ENCODE measurements around the gene TSC2. TPM values are rescaled to one million over a fixed set of nuclear protein-coding genes. Genes with fewer than 3 reads are reported as not detected.

TSC2 gene
- total and polyA plus RNA-seq, 10 donors: 20.7 to 185 (median 93.8) TPM

GRCh38 chr16:2040787-2041522, 6.8 kb upstream of the TSC2 start:
- Histone ChIP-seq H3K4me3 (no peak overlapping the region), H3K36me3 (peaks cover 0 to 44% (median 4%) of the 10 kb centered on the region in 6 donors), H3K4me1 (peaks cover 49 to 100% (median 80%) of the 10 kb centered on the region in 6 donors), H3K27me3 (replicated peaks in 1 of 7) (peaks cover 0 to 1% (median 0%) of the 10 kb centered on the region in 7 donors), H3K27ac (peak overlapping the region in 5 of 8 donors; percentile 75 to 85 (median 79)), H3K9me3 (no peaks in the 10 kb centered on the region)
- 78 to 85% (median 82%) methylated on average over 16 to 20 of the region's 20 CpGs for WGBS, 5 donors
- TF ChIP-seq, protein P1, sequence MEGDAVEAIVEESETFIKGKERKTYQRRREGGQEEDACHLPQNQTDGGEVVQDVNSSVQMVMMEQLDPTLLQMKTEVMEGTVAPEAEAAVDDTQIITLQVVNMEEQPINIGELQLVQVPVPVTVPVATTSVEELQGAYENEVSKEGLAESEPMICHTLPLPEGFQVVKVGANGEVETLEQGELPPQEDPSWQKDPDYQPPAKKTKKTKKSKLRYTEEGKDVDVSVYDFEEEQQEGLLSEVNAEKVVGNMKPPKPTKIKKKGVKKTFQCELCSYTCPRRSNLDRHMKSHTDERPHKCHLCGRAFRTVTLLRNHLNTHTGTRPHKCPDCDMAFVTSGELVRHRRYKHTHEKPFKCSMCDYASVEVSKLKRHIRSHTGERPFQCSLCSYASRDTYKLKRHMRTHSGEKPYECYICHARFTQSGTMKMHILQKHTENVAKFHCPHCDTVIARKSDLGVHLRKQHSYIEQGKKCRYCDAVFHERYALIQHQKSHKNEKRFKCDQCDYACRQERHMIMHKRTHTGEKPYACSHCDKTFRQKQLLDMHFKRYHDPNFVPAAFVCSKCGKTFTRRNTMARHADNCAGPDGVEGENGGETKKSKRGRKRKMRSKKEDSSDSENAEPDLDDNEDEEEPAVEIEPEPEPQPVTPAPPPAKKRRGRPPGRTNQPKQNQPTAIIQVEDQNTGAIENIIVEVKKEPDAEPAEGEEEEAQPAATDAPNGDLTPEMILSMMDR (IDR thresholded peaks at IDR 0.05 in 8 of 11, conservative IDR thresholded peaks at IDR 0.05 in 3 of 11): no peak
- peak; percentile 26 to 67 (median 54) for TF ChIP-seq POLR2AphosphoS5 (IDR thresholded peaks at IDR 0.05)
- intact Hi-C loops (cut with DNase I; ENCODE audit: low total_unique reads): no loop called here
- DNase-seq: no peak

DNA sequence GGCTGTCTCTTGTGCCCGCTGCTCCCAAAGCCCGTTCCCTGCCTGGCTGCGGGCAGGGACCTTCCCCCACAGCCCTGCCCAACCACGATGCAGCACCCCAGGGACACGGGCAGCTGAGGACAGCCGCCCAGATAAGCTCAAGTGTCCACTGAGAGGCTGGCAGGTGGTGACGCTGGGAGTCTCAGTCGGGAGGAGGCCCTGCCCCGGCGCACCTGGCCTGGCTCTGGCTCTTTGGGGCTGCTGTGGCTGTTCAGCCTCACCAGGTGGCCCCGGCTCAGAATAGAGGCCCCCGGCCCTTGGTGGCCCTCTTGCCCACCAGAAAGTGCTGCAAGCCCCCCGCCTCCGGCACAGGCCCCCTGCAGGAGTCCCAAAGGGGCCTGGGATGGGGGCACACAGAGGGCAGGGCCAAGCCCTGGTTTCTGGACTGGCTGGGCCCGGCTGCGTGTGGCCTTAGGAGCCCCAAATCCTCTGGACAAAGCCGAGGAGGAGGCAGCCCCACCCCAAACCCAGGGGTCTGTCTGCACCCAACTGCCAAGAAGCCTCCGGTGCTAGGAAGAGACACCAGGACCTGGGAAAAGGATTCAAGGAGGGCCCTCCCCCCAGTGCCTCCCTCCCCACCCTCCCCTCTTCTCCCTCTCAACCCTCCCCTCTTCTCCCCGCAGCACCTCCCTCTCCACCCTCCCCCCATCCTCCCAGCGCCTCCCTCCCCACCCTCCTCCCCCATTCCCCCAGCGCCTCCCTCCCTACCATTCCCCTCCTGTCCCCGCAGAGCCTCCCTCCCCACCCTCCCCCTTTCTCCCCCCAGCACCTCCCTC, 5.4 kb upstream of the TSC2 start:
- Histone ChIP-seq H3K36me3 (peaks cover 0 to 31% (median 0%) of the 10 kb centered on the region in 6 donors), H3K27ac (peak overlapping the region in 6 of 8 donors; percentile 8 to 85 (median 65)), H3K9me3 (no peaks in the 10 kb centered on the region), H3K4me3 (no peak overlapping the region), H3K27me3 (replicated peaks in 1 of 7) (no peaks in the 10 kb centered on the region), H3K4me1 (peaks cover 50 to 100% (median 87%) of the 10 kb centered on the region in 6 donors)
- DNase-seq: no peak
- intact Hi-C loops (cut with DNase I; ENCODE audit: low total_unique reads): no loop called here
- WGBS, 5 donors: 61 to 81% (median 73%) methylated on average over 9 to 22 of the region's 22 CpGs
- TF ChIP-seq, protein P1 (IDR thresholded peaks at IDR 0.05 in 8 of 11, conservative IDR thresholded peaks at IDR 0.05 in 3 of 11): no peak
- TF ChIP-seq POLR2A (IDR thresholded peaks at IDR 0.05): no peak
- peak in 2 of 3 donors; percentile 43 to 56 for TF ChIP-seq POLR2AphosphoS5 (IDR thresholded peaks at IDR 0.05)

DNA sequence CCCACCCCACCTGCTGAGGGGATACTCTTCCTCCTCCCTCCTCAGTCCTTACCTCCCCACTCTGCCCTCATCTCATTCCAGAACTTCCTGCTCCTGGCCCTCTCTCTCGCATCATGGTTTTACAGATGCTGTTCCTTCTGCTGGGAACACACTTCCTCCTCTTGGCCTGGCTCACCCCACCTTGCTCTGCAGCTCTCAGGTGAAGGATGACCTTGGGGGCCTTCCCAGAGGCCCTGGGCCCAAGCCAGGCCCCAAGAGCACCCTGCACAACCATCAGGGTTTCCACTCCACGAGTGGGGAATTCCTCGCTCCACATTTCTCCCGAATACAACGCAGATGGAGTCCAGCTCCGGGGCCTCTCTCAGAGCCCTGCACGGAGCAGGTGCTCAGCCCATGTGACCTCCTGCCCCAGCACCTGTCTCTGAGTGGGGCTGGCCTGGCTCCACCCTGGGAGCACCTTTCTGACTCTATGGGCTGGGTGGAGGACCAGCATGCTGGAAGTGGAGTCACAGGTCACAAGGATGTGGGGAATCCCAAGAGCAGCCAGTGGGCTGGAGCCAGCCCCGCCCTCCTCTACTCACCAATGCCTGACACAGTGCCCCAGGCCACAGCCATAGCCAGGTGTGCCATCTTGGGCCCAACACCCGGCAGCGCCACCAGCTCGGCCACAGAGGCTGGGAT, 4.7 kb upstream of the TSC2 start:
- H3K27ac ChIP-seq: peak overlapping the region in 7 of 8 donors; percentile 33 to 81 (median 64)
- intact Hi-C loops (cut with DNase I; ENCODE audit: low total_unique reads): no loop called here
- TF ChIP-seq, protein P1 (IDR thresholded peaks at IDR 0.05 in 8 of 11, conservative IDR thresholded peaks at IDR 0.05 in 3 of 11): no peak
- no peak for TF ChIP-seq POLR2AphosphoS5 (IDR thresholded peaks at IDR 0.05)
- no peak for TF ChIP-seq POLR2A (IDR thresholded peaks at IDR 0.05)
- no peak for DNase-seq
- H3K9me3 ChIP-seq: no peaks in the 10 kb centered on the region
- H3K36me3 ChIP-seq: peaks cover 0 to 23% (median 0%) of the 10 kb centered on the region in 6 donors
- H3K4me1 ChIP-seq: peaks cover 50 to 95% (median 85%) of the 10 kb centered on the region in 6 donors
- H3K4me3 ChIP-seq: peak overlapping the region in 1 of 8 donors; percentile 30
- no peaks in the 10 kb centered on the region for H3K27me3 ChIP-seq (replicated peaks in 1 of 7)
- 62 to 84% (median 74%) methylated on average over 9 to 11 of the region's 11 CpGs for WGBS, 5 donors

All from spleen (tissue), 11 donors.